ACC112 (cell line): ENCODE data around the gene CYTL1.

ENCODE experiments used
- H2AFZ ChIP-seq: fragments of 200-600 bp; sonication (generic); one replicate; pipeline ENCODE4 v1.6.0; 2017; ENCODE audit warnings: antibody characterized with exemption, low read length; ENCODE audit not compliant: unreplicated experiment
- H3K27ac ChIP-seq: fragments of 200-600 bp; sonication (generic); 2 replicates; pipeline ENCODE4 v1.5.1; 2014; ENCODE audit warnings: low read depth, mild to moderate bottlenecking, antibody characterized with exemption, low read length, moderate library complexity
- H3K27me3 ChIP-seq: fragments of 200-600 bp; sonication (generic); 2 replicates; pipeline ENCODE4 v1.6.1; 2014; ENCODE audit warnings: mild to moderate bottlenecking, antibody characterized with exemption, low read length, moderate library complexity, mixed read lengths; ENCODE audit not compliant: insufficient read depth
- H3K36me3 ChIP-seq: fragments of 200-600 bp; sonication (generic); 2 replicates; pipeline ENCODE4 v1.6.1; 2016; ENCODE audit warnings: mild to moderate bottlenecking, antibody characterized with exemption, low read length, moderate library complexity, mixed read lengths; ENCODE audit not compliant: insufficient read depth
- H3K4me1 ChIP-seq: fragments of 200-600 bp; sonication (generic); one replicate; pipeline ENCODE4 v1.6.1; 2016; ENCODE audit warnings: low read length, mixed read lengths; ENCODE audit not compliant: insufficient read depth, unreplicated experiment, control insufficient read depth
- H3K4me3 ChIP-seq: fragments of 200-600 bp; sonication (generic); 2 replicates; pipeline ENCODE4 v1.5.1; 2014; ENCODE audit warnings: mild to moderate bottlenecking, low read depth, low read length
- H3K79me2 ChIP-seq: fragments of 200-600 bp; sonication (generic); one replicate; pipeline ENCODE4 v1.6.0; 2016; ENCODE audit warnings: low read length; ENCODE audit not compliant: control insufficient read depth, unreplicated experiment, insufficient read depth

CYTL1 gene

DNA sequence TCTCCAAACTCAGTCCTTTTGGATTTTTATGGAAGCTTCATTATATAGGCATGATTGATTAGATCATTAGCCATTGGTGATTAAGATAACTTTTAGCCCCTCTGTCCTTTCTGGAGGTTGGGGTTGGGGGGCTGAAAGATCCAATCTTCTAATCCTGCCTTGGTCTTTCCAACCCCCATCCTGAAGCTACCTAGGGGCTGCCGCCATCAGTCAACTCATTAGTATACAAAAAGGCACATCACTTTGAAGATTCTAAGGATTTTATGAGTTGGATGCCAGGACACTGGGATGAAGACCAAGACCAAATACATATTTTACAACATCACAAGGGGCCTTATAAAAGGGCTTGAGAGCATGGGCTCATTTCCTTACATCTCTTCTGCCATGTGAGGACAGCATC, 47.5 kb downstream of the CYTL1 start:
- no peak overlapping the region for H3K27ac ChIP-seq
- H3K36me3 ChIP-seq, result no peaks in the 10 kb centered on the region
- H3K4me1 ChIP-seq, result peaks cover 23% of the 10 kb centered on the region
- no peaks in the 10 kb centered on the region for H3K27me3 ChIP-seq
- no peak overlapping the region for H2AFZ ChIP-seq
- no peaks in the 10 kb centered on the region for H3K79me2 ChIP-seq
- no peak overlapping the region for H3K4me3 ChIP-seq

DNA sequence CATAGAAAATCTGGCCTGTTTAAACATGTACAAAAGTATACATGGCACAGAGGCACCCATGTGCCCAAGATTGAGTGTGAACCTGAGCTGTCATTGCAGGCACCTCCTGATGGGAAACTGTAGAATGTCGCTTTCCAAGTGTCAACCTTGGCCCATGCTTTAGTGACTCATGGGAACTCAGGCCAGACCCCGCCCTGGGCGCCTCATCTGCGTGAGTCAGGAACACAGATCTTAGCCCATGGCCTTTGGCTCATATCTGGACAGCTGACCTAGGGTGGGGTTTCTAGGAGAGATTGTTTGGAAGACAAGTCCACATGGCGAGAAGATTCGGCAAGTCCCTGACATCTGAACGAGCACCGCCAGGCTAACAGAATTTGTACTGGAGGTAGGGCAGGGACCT, 50.0 kb downstream of the CYTL1 start:
- Histone ChIP-seq H3K79me2 (no peaks in the 10 kb centered on the region), H3K4me1 (peaks cover 23% of the 10 kb centered on the region), H3K27ac (peak overlapping the region; percentile 70), H3K27me3 (no peaks in the 10 kb centered on the region), H3K4me3 (peak overlapping the region; percentile 28; the same call in 1 of the 2 replicates), H2AFZ (no peak overlapping the region), H3K36me3 (no peaks in the 10 kb centered on the region)

DNA sequence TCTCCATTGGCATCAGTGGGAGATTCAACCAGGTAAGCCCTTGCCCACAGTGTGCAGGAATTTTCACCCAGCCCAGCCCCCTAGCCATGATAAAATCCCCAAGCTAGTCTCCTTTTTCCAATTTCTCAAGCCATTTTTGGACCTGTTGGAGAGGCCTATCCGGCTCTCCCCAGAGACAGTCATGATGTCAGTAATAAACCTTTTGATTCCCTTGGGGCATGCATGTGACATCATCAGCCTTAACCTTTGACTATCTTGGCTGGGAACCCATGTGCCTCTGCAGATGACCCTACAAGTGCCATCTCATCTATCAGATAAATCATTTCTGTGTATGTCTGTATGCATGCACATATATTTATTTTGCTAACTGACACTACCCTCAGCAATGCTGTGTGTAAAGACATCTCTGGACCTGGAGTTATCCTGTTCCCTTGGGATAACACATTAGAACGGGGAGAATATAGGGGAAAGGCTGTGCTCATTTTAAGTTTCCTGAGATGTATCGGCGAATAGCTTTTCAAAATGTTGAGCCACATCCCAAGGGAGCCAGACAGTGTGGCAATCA, 51.0 kb downstream of the CYTL1 start:
- Histone ChIP-seq H3K27ac (peak overlapping the region; percentile 70), H3K27me3 (no peaks in the 10 kb centered on the region), H3K79me2 (no peaks in the 10 kb centered on the region)

More for the DNA sequence above, 51.0 kb downstream of the CYTL1 start:
- H3K36me3 ChIP-seq, result no peaks in the 10 kb centered on the region
- H3K4me1 ChIP-seq, result peaks cover 23% of the 10 kb centered on the region
- H3K4me3 ChIP-seq, result no peak overlapping the region
- H2AFZ ChIP-seq, result no peak overlapping the region
